Measurements from ENCODE around the gene TMC7. TPM values are rescaled to one million over a fixed set of nuclear protein-coding genes. Genes with fewer than 3 reads are reported as not detected.

Gene TMC7
- total and polyA plus RNA-seq, 9 of the 15 experiments (the other 6 are each of a cell fraction or from before 2014, with no cell fraction given): 0.08 to 2.0 (median 1.5) TPM

GRCh38 chr16:19085679-19086200 is 102.0 kb downstream of the TMC7 start (continued):
- TF ChIP-seq MLLT1 (IDR thresholded peaks at IDR 0.05): 0 out of 4 replicates have a peak, but pooled peaks of 1 of the 2 experiments have one; percentile 18

- Histone ChIP-seq H4K20me1 (replicated peaks; ENCODE audit: control insufficient read depth, insufficient read depth, low read length) (no peaks in the 10 kb centered on the region), H3K9ac (ENCODE audit: insufficient read depth in 1 of 2, low read depth in 2 of 2, low read length in 2 of 2) (peak overlapping the region in 1 of 2 experiments; percentile 23; a peak in 2 of 4 replicates), H3K4me1 (replicated peaks in 1 of 2; ENCODE audit: control insufficient read depth in 2 of 2, insufficient read depth in 2 of 2, low read length in 2 of 2) (peaks cover 10 to 13% of the 10 kb centered on the region in 2 experiments; a peak in 4 of 5 replicates), H3K27me3 (ENCODE audit: control insufficient read depth in 2 of 2, insufficient read depth in 2 of 2, low read length in 2 of 2) (no peaks in the 10 kb centered on the region), H3K27ac (ENCODE audit: extremely low read depth, low read depth, low read length) (no peak overlapping the region), H3K9me1 (ENCODE audit: control insufficient read depth, insufficient read depth, low read length) (no peaks in the 10 kb centered on the region), H3K79me2 (ENCODE audit: control insufficient read depth, insufficient read depth, low read length) (no peaks in the 10 kb centered on the region), H2AFZ (ENCODE audit: low read depth, low read length) (peak overlapping the region; percentile 82), H3K4me2 (ENCODE audit: insufficient read depth, low read length) (peak overlapping the region; percentile 82), H3K36me3 (ENCODE audit: control insufficient read depth, insufficient read depth, low read length) (no peaks in the 10 kb centered on the region), H3K9me3 (replicated peaks; ENCODE audit: control insufficient read depth, insufficient read depth, low read depth, low read length) (no peaks in the 10 kb centered on the region), H3K4me3 (peak overlapping the region; percentile 24)
- intact Hi-C loops (cut with micrococcal nuclease) (loop anchor here (1.0 to 5.0 kb wide), 4 partner anchors 80 to 289 kb away; partner anchors contain the start of gene TMC7), in situ Hi-C loops (cut with MboI) (loop anchor here (5.0 to 10.0 kb wide), 2 partner anchors 291 to 428 kb away; no protein-coding TSS in a partner anchor)
- FAIRE-seq (peak; percentile 91), DNase-seq (ENCODE audit: extremely low read depth in 1 of 4, low spot score in 3 of 4) (peak; percentile 84 to 89 (median 89)), ATAC-seq (peak; percentile 99)
- POLR2A ChIA-PET: interaction anchor here (0.9 to 1.4 kb wide), 6 partner anchors 31 to 438 kb away, joined by 3 to 7 read pairs (median 4); partner anchors contain the start of gene CLEC19A
- CTCF ChIA-PET (ENCODE audit: low intra/inter-chr PET ratio): interaction anchor here (0.6 to 2.7 kb wide), 6 partner anchors 81 to 800 kb away, joined by 4 to 29 read pairs (median 6); partner anchors contain the start of gene CLEC19A
- BruUV-seq (replicated peaks): no TSS peak
- WGBS (ENCODE audit: insufficient coverage, low coverage, missing lambda C conversion rate): 4% methylated on average over 48 of the region's 52 CpGs
- TF ChIP-seq ATF1 (CRISPR knock-in tag; IDR thresholded peaks at IDR 0.05) (no peak), ATF1 (tag; IDR thresholded peaks at IDR 0.05) (0 out of 2 replicates have a peak, but pooled peaks have one; percentile 10), RB1 (IDR thresholded peaks at IDR 0.05; ENCODE audit: low read depth) (peak; percentile 92), NEUROD1 (IDR thresholded peaks at IDR 0.05; ENCODE audit: borderline replicate concordance, low read depth, low read length, partially characterized antibody) (peak; percentile 38), HMGXB4 (CRISPR knock-in tag; IDR thresholded peaks at IDR 0.05) (peak; percentile 75), ZNF263 (CRISPR knock-in tag; IDR thresholded peaks at IDR 0.05; ENCODE audit: borderline replicate concordance) (no peak; the same call in 1 of the 2 replicates), HMGN3 (IDR thresholded peaks at IDR 0.05; ENCODE audit: borderline replicate concordance, extremely low read depth, insufficient read length, low read depth, low read length) (peak; percentile 52), ZNF184 (CRISPR knock-in tag; IDR thresholded peaks at IDR 0.05) (no peak), SRF (CRISPR knock-in tag; IDR thresholded peaks at IDR 0.05) (no peak; a peak in 1 of 4 replicates), CCNT2 (IDR thresholded peaks at IDR 0.05; ENCODE audit: borderline replicate concordance, extremely low read depth, insufficient read length, low read depth, low read length) (peak; percentile 38), SP1 (CRISPR knock-in tag; IDR thresholded peaks at IDR 0.05) (peak; percentile 64)
- TF ChIP-seq, protein P1, sequence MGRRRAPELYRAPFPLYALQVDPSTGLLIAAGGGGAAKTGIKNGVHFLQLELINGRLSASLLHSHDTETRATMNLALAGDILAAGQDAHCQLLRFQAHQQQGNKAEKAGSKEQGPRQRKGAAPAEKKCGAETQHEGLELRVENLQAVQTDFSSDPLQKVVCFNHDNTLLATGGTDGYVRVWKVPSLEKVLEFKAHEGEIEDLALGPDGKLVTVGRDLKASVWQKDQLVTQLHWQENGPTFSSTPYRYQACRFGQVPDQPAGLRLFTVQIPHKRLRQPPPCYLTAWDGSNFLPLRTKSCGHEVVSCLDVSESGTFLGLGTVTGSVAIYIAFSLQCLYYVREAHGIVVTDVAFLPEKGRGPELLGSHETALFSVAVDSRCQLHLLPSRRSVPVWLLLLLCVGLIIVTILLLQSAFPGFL (CRISPR knock-in tag; IDR thresholded peaks at IDR 0.05): 0 out of 2 replicates have a peak, but pooled peaks have one; percentile 48
These were observed 102.8 kb downstream of the TMC7 start for GRCh38 chr16:19086322-19087199.

Measured in K562 (cell line).